Stimulated activated CD8-positive, alpha-beta memory T cell treated with anti-CD3 and anti-CD28 coated beads, Interleukin-15, amount 100 ng/mL, for 24 hours (primary cell): ENCODE results near the gene SOS1.
"Not testable (repeated sequence)": the region's sequence is repeated elsewhere in the genome, so short reads cannot be mapped to it uniquely, and the experiment has no call there.

Experiments
- DNase-seq: peaks from one replicate; pipeline ENCODE4 v3.0.0-alpha.2; 2020; ENCODE audit warnings: low read depth

SOS1 gene

GRCh38 chr2:39138837-39139211, 18.0 kb upstream of the SOS1 start:
- DNase-seq: no peak

GRCh38 chr2:39138187-39138836, 17.5 kb upstream of the SOS1 start:
- not testable (repeated sequence) for DNase-seq

- DNase-seq: no peak
Measured at GRCh38 chr2:39136799-39137198, 15.9 kb upstream of the SOS1 start.

- DNase-seq: no peak
Measured at GRCh38 chr2:39135690-39136259, 14.9 kb upstream of the SOS1 start.

- DNase-seq: no peak
Measured at GRCh38 chr2:39133215-39133851, 12.5 kb upstream of the SOS1 start.

GRCh38 chr2:39128919-39129391, 8.1 kb upstream of the SOS1 start:
- no peak for DNase-seq

- no peak for DNase-seq
Measured at GRCh38 chr2:39127973-39128372, 7.1 kb upstream of the SOS1 start.

- DNase-seq: no peak
Measured at GRCh38 chr2:39124746-39125057, 3.9 kb upstream of the SOS1 start.

GRCh38 chr2:39124000-39124745, 3.3 kb upstream of the SOS1 start:
- DNase-seq: peak; percentile 91

- no peak for DNase-seq
Measured at GRCh38 chr2:39123436-39123999, 2.7 kb upstream of the SOS1 start.

- no peak for DNase-seq
Measured at GRCh38 chr2:39121523-39122063, 742 bp upstream of the SOS1 start.

- no peak for DNase-seq
Measured at GRCh38 chr2:39120521-39120770, 405 bp downstream of the SOS1 start.

GRCh38 chr2:39119732-39120520, 925 bp downstream of the SOS1 start:
- peak; percentile 43 for DNase-seq

GRCh38 chr2:39118786-39119499, 1.9 kb downstream of the SOS1 start:
- no peak for DNase-seq

- no peak for DNase-seq
Measured at GRCh38 chr2:39115556-39115955, 5.3 kb downstream of the SOS1 start.

- no peak for DNase-seq
Measured at GRCh38 chr2:39114771-39115170, 6.1 kb downstream of the SOS1 start.

- DNase-seq: no peak
Measured at GRCh38 chr2:39109537-39109936, 11.3 kb downstream of the SOS1 start.

GRCh38 chr2:39108377-39108776, 12.5 kb downstream of the SOS1 start:
- DNase-seq: no peak

- DNase-seq: no peak
Measured at GRCh38 chr2:39107724-39108273, 13.1 kb downstream of the SOS1 start.

- DNase-seq: no peak
Measured at GRCh38 chr2:39107156-39107555, 13.7 kb downstream of the SOS1 start.
